HG03095 (cell line): ENCODE measurements around the gene TNFRSF1A.
"Not testable (repeated sequence)": the region's sequence is repeated elsewhere in the genome, so short reads cannot be mapped to it uniquely, and the experiment has no call there.

Experiments
- ATAC-seq: cut with Tn5 transposase; IDR thresholded peaks from one replicate; pipeline ENCODE4 v1.9.1; 2021; ENCODE audit warnings: moderate library complexity; ENCODE audit not compliant: unreplicated experiment

Gene TNFRSF1A

GRCh38 chr12:6338536-6338935 is 3.3 kb downstream of the TNFRSF1A start:
- not testable (repeated sequence) for ATAC-seq

DNA sequence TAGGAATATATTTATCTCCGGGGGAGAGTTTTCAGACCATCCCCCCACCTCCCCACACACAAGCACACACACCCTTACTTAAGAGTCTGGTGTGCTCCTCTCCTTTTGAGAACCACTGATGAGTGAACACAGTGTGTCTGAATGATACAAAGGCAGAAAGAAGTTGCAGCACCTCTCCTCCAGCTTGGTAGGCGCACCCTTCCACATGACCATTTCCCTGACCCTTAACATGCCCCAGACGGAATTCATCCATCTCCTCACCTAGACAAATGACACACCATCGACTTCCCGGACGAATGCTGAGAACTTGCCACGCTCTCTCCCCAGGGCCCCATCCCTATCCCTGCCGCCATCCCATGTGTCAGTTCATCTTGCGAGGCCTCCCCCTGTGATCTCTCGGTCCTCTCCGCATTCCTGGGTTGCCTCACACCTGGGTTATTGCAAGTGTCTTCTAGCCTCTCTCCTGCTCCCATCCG is 3.9 kb downstream of the TNFRSF1A start:
- ATAC-seq = no peak

GRCh38 chr12:6336889-6337853 is 4.7 kb downstream of the TNFRSF1A start:
- no peak for ATAC-seq

- no peak for ATAC-seq
Measured at GRCh38 chr12:6336079-6336888, 5.6 kb downstream of the TNFRSF1A start.

- ATAC-seq = peak; percentile 63
Measured at GRCh38 chr12:6335451-6336078, 6.3 kb downstream of the TNFRSF1A start.

DNA sequence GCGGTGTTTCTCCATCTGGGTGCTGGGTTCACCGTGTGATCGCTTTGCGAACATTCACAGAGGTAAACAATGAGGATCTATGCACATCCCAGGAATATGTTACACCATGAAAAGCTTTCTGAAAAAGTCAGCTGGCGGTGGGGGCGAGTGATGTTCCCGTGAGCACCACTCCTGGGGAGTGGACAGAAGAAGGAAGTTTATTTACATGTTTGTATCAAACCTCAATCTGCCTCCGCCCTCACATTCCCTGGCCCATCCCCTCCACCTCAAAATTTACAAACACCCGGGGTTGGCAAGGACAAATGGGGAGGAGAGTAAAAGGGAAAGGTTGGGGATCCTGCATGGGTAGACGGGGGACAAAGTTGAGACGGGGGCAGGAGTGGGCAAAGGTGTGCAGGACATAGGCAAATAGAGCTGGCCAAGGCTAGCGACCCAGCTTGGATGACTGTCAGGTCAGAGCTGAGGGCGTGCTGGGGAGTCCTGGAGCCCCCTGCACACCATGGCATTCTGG is 6.9 kb downstream of the TNFRSF1A start:
- no peak for ATAC-seq

DNA sequence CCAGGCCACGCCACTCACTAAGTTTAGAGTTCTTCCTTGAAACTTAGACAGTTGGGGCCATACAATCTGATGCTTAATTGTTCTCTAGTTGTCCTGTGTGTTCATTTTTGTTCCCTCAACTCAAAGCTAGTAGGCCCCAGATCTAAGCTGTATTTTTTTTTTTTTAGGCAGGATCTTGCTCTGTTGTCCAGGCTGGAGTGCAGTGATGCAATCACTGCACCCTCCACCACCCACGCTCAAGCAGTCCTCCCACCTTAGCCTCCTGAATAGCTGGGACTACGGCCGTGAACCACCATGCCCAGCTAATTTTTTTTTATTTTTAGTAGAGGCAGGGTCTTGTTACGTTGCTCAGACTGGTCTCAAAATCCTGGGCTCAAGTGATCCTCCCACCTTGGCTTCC is 7.5 kb downstream of the TNFRSF1A start:
- ATAC-seq = no peak

GRCh38 chr12:6333566-6333965 is 8.3 kb downstream of the TNFRSF1A start:
- no peak for ATAC-seq

- no peak for ATAC-seq
Measured at GRCh38 chr12:6333029-6333428, 8.8 kb downstream of the TNFRSF1A start.

DNA sequence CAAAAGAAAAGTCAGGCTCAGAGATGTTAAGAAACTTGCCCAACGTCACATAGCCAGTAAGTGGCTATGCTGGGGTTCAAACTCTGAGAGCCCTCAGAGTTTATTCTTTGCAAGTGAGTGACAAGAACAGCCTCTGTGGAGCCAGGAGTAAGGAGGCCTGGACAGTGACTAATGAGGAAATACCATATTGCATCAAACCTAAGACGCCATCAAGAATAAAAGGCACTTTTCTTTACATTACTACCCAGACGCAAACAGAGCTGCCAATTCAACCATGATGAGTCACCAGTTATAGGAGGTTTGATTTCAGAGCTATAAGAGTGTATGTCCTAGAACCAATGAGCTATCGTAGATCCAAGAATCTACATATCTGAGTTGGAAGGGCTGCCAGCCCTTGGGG is 9.4 kb downstream of the TNFRSF1A start:
- no peak for ATAC-seq

- ATAC-seq = no peak
Measured at GRCh38 chr12:6330999-6331714, 10.7 kb downstream of the TNFRSF1A start.

DNA sequence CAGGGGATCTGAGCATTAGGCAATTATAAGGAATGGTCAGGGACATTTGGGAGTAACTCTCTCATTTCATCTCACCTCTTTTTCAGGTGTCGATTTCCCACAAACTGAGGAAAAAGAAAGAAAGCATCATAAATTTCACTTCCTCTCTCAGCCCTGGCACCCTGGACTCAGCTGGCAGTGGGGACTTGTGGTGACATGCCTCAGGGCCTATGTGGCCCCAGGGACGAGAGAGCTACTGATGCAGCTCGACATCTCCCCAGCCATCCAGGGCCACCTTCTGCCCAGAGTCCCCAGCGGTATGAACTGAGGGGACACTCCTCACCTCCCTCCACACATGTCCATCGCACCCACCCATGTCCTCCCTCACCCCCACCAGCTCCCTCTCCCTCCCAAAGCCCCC is 11.7 kb downstream of the TNFRSF1A start:
- no peak for ATAC-seq

- ATAC-seq = no peak
Measured at GRCh38 chr12:6329703-6330064, 12.2 kb downstream of the TNFRSF1A start.

GRCh38 chr12:6328945-6329702 is 12.8 kb downstream of the TNFRSF1A start:
- no peak for ATAC-seq

DNA sequence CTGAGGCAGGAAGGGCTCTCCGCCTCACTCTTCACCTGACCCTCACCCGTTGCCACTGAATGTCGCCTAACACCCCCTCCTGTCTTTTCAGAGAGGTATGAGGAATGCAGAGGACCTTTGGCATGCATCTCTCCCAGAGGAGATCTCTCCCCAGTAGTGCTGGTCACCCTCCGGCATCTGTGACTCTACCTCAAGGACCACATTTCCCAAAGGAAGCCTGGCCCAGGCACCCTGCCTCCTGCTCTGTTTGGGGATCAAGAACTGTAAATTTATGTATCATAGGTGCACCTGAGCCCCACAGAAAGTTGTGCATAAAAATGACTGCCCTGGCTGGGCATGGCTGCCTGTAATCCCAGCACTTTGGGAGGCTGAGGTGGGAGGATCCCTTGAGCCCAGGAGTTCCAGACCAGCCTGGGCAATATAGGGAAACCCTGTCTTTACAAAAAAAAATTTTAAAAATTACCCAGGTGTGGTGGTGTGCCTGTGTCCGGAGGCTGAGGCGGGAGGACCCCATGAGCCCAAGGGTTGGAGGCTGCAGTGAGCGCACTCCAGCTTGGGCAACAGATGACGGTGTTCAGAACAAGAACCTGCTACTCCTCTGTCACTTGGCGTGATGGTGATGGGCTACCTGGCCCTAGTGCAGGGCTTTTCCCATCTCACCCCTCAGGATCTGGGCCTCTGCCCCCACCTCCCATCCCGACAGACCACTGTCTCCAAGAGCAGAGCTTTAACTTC is 13.7 kb downstream of the TNFRSF1A start:
- ATAC-seq = no peak

- no peak for ATAC-seq
Measured at GRCh38 chr12:6327229-6328041, 14.4 kb downstream of the TNFRSF1A start.

- ATAC-seq = no peak
Measured at GRCh38 chr12:6326316-6327228, 15.3 kb downstream of the TNFRSF1A start.
